BLaER1 (cell line): Measurements from ENCODE around the gene DHRSX.

Source experiments
- H3K27ac ChIP-seq: shearing (Covaris generic); formaldehyde crosslinking; 2 replicates; pipeline ENCODE4 v1.8.1; 2022
- H3K27me3 ChIP-seq: shearing (Covaris generic); formaldehyde crosslinking; 2 replicates; pipeline ENCODE4 v1.8.1; 2022
- H3K36me3 ChIP-seq: shearing (Covaris generic); formaldehyde crosslinking; 2 replicates; pipeline ENCODE4 v1.8.1; 2022
- H3K4me1 ChIP-seq: shearing (Covaris generic); formaldehyde crosslinking; 2 replicates; pipeline ENCODE4 v1.8.1; 2022
- H3K4me2 ChIP-seq: shearing (Covaris generic); formaldehyde crosslinking; 2 replicates; pipeline ENCODE4 v1.8.1; 2022
- H3K4me3 ChIP-seq: shearing (Covaris generic); formaldehyde crosslinking; 2 replicates; pipeline ENCODE4 v1.8.1; 2022
- H3K9ac ChIP-seq: shearing (Covaris generic); formaldehyde crosslinking; 2 replicates; pipeline ENCODE4 v1.8.1; 2022
- H3K9me3 ChIP-seq: shearing (Covaris generic); formaldehyde crosslinking; 2 replicates; pipeline ENCODE4 v1.8.1; 2022
- H4K20me1 ChIP-seq: shearing (Covaris generic); formaldehyde crosslinking; 2 replicates; pipeline ENCODE4 v1.8.1; 2022
- Cebpa-rat ChIP-seq: shearing (Covaris generic); IDR thresholded peaks from 2 replicates; pipeline ENCODE4 v1.8.1; 2022

The DHRSX gene

GRCh38 chrX:2501559-2502102, 855 bp upstream of the DHRSX start:
- H3K4me3 ChIP-seq: no peak overlapping the region; the same call in 1 of the 2 replicates
- H4K20me1 ChIP-seq: peaks cover 30% of the 10 kb centered on the region
- no peaks in the 10 kb centered on the region for H3K36me3 ChIP-seq
- peak overlapping the region; percentile 45 for H3K4me2 ChIP-seq
- no peak for TF ChIP-seq Cebpa-rat
- no peak overlapping the region for H3K9ac ChIP-seq
- H3K27ac ChIP-seq: peak overlapping the region; percentile 97
- H3K9me3 ChIP-seq: no peaks in the 10 kb centered on the region
- H3K27me3 ChIP-seq: no peaks in the 10 kb centered on the region
- peaks cover 41% of the 10 kb centered on the region for H3K4me1 ChIP-seq

DNA sequence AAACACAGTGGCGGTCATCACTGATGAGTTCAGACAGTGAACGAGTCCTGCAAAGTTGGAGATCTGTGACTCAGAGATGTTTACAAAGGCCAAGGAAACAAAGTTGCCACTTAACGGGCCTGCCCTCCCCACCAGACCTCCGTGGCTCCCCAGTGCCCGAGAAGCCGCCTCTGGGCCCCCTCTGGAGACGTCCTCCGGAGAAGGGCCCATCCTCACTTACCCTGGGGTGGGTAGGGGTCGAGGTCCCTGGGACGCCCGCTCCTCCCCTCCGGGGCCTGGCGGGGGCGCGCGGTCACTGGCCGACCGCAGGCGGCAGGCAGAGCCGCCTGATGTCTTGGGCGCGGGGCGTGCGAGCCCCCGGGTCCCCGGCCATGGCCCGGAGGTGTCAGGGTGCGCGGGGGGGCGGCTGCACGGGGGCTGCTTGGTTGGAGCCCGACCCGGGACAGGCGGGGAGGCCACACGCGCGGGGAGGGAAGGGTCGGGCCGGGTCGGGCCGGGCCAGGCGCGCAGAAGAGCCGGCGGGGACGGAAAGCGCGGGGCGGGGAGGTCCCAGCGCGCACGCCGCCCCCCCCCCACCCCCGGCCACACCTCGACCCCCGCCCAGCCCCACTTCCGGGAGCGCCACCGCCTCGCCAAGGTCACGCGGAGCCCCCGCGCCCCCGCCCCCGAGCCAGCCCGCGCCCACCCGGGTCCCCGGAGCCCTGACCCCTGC, 529 bp downstream of the DHRSX start:
- peaks cover 53% of the 10 kb centered on the region for H3K4me1 ChIP-seq
- H3K4me3 ChIP-seq: peak overlapping the region; percentile 88
- H3K9me3 ChIP-seq: no peaks in the 10 kb centered on the region
- peak overlapping the region; percentile 97 for H3K27ac ChIP-seq
- no peaks in the 10 kb centered on the region for H3K27me3 ChIP-seq
- TF ChIP-seq Cebpa-rat: no peak
- H3K4me2 ChIP-seq: peak overlapping the region; percentile 96
- peak overlapping the region; percentile 96 for H3K9ac ChIP-seq
- H4K20me1 ChIP-seq: peaks cover 44% of the 10 kb centered on the region
- peaks cover 13% of the 10 kb centered on the region for H3K36me3 ChIP-seq

DNA sequence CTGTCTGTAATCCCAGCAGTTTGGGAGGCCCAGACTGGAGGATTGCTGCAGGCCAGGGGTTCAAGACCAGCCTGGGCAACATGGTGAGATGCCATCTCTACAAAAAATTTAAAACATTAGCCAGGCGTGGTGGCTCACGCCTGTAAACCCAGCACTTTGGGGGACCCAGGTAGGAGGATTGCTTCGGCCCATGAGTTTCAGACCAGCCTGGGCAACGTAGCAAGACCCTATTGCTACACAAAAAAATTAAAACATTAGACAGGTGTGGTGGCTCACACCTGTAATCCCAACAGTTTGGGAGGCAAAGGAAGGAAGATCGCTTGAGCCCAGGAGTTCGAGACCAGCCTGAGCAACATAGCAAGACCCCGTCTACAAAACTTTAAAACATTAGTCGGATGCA, 1.3 kb downstream of the DHRSX start:
- peak overlapping the region; percentile 96 for H3K9ac ChIP-seq
- H4K20me1 ChIP-seq: peaks cover 51% of the 10 kb centered on the region
- TF ChIP-seq Cebpa-rat: no peak
- peaks cover 16% of the 10 kb centered on the region for H3K36me3 ChIP-seq
- H3K4me3 ChIP-seq: peak overlapping the region; percentile 88
- H3K9me3 ChIP-seq: no peaks in the 10 kb centered on the region
- peaks cover 54% of the 10 kb centered on the region for H3K4me1 ChIP-seq
- H3K27me3 ChIP-seq: no peaks in the 10 kb centered on the region
- peak overlapping the region; percentile 96 for H3K4me2 ChIP-seq
- H3K27ac ChIP-seq: peak overlapping the region; percentile 97

GRCh38 chrX:2498781-2499302, 1.9 kb downstream of the DHRSX start:
- Histone ChIP-seq H3K4me3 (peak overlapping the region; percentile 88), H3K36me3 (peaks cover 18% of the 10 kb centered on the region), H3K9ac (peak overlapping the region; percentile 96), H3K27ac (peak overlapping the region; percentile 97), H3K27me3 (no peaks in the 10 kb centered on the region), H3K4me1 (peaks cover 58% of the 10 kb centered on the region), H4K20me1 (peaks cover 58% of the 10 kb centered on the region), H3K9me3 (no peaks in the 10 kb centered on the region), H3K4me2 (peak overlapping the region; percentile 96)
- peak; percentile 66; the same call in 1 of the 2 replicates for TF ChIP-seq Cebpa-rat

- Histone ChIP-seq H3K27me3 (no peaks in the 10 kb centered on the region), H3K4me3 (peak overlapping the region; percentile 88), H3K4me1 (peaks cover 64% of the 10 kb centered on the region), H3K4me2 (peak overlapping the region; percentile 96), H3K9ac (peak overlapping the region; percentile 96), H4K20me1 (peaks cover 65% of the 10 kb centered on the region), H3K36me3 (peaks cover 22% of the 10 kb centered on the region), H3K9me3 (no peaks in the 10 kb centered on the region), H3K27ac (peak overlapping the region; percentile 97)
- no peak for TF ChIP-seq Cebpa-rat
Measured at GRCh38 chrX:2497961-2498780, 2.6 kb downstream of the DHRSX start.

GRCh38 chrX:2495595-2495994, 5.2 kb downstream of the DHRSX start:
- peaks cover 33% of the 10 kb centered on the region for H3K36me3 ChIP-seq
- TF ChIP-seq Cebpa-rat: no peak
- no peak overlapping the region for H3K4me3 ChIP-seq
- H4K20me1 ChIP-seq: peaks cover 91% of the 10 kb centered on the region
- no peak overlapping the region for H3K27ac ChIP-seq
- H3K4me2 ChIP-seq: no peak overlapping the region
- H3K9ac ChIP-seq: no peak overlapping the region
- H3K27me3 ChIP-seq: no peaks in the 10 kb centered on the region
- peaks cover 80% of the 10 kb centered on the region for H3K4me1 ChIP-seq
- H3K9me3 ChIP-seq: no peaks in the 10 kb centered on the region

- Histone ChIP-seq H4K20me1 (peaks cover 98% of the 10 kb centered on the region), H3K36me3 (peaks cover 62% of the 10 kb centered on the region), H3K27me3 (no peaks in the 10 kb centered on the region), H3K27ac (peak overlapping the region; percentile 85), H3K4me2 (peak overlapping the region; percentile 83), H3K9me3 (peaks cover 13% of the 10 kb centered on the region; the same call in 1 of the 2 replicates), H3K4me3 (no peak overlapping the region), H3K4me1 (peaks cover 88% of the 10 kb centered on the region), H3K9ac (peak overlapping the region; percentile 70; the same call in 1 of the 2 replicates)
- TF ChIP-seq Cebpa-rat: no peak
Measured at GRCh38 chrX:2492531-2493218, 8.1 kb downstream of the DHRSX start.

DNA sequence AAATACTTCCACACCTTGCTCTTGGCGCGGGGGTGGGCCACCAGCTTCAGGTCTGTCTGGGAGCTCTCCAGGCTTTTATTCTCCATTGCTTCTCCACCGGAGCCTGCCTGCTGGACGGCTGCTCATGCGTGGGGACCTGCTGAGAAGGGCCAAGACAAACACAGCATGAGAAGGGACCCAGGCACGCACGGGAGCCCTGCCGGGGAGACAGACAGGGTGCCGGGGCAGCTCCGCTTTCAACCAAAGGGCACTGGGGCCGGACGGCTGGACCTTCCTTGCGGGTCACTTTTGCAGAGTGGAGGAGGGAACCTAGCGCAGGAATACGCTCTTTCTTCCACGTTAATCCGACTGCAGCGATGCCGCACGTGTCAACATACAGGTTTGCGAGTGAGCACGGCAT, 10.1 kb downstream of the DHRSX start:
- Histone ChIP-seq H3K27ac (peak overlapping the region; percentile 85), H3K36me3 (peaks cover 73% of the 10 kb centered on the region), H3K4me3 (no peak overlapping the region), H3K27me3 (no peaks in the 10 kb centered on the region), H3K9me3 (peaks cover 13% of the 10 kb centered on the region; the same call in 1 of the 2 replicates), H3K4me2 (peak overlapping the region; percentile 83), H4K20me1 (peaks cover 100% of the 10 kb centered on the region), H3K4me1 (peaks cover 90% of the 10 kb centered on the region), H3K9ac (no peak overlapping the region)
- no peak for TF ChIP-seq Cebpa-rat
